Activated CD8-positive, alpha-beta T cell treated with anti-CD3 and anti-CD28 coated beads for 36 hours (primary cell): ENCODE data around the gene CCL7. TPM values are rescaled to one million over a fixed set of nuclear protein-coding genes. Genes with fewer than 3 reads are reported as not detected.
"Not testable (repeated sequence)": the region's sequence is repeated elsewhere in the genome, so short reads cannot be mapped to it uniquely, and the experiment has no call there.

ENCODE experiments used
- ATAC-seq: fragments of 200-7000 bp; cut with Tn5 transposase; one replicate; pipeline ENCODE4 v1.10.0; 2021; ENCODE audit warnings: mild to moderate bottlenecking, moderate library complexity
- CTCF ChIA-PET: fragments of 350-600 bp; sonication (Branson Sonifier 250); formaldehyde crosslinking; loops from one replicate; lab custom pipeline; 2021; ENCODE audit warnings: antibody characterized with exemption; lab: Charles Lee
- POLR2A ChIA-PET: fragments of 350-600 bp; sonication (Branson Sonifier 250); formaldehyde crosslinking; loops from one replicate; lab custom pipeline; 2021; ENCODE audit warnings: antibody characterized with exemption; lab: Charles Lee
- DNase-seq: peaks from one replicate; pipeline ENCODE4 v3.0.0-alpha.2; 2020
- H3K27ac Mint-ChIP-seq: one replicate; pipeline ENCODE4 v1.8.0; 2021; ENCODE audit warnings: mild to moderate bottlenecking, mixed read lengths
- H3K27me3 Mint-ChIP-seq: one replicate; pipeline ENCODE4 v1.8.0; 2021; ENCODE audit warnings: mixed read lengths
- H3K36me3 Mint-ChIP-seq: one replicate; pipeline ENCODE4 v1.8.0; 2021; ENCODE audit warnings: low read depth, mixed read lengths
- H3K4me1 Mint-ChIP-seq: one replicate; pipeline ENCODE4 v1.8.0; 2021; ENCODE audit warnings: low read depth, mixed read lengths
- H3K4me3 Mint-ChIP-seq: one replicate; pipeline ENCODE4 v1.8.0; 2021; ENCODE audit warnings: mild to moderate bottlenecking, moderate library complexity, mixed read lengths
- H3K9me3 Mint-ChIP-seq: one replicate; pipeline ENCODE4 v1.8.0; 2021; ENCODE audit warnings: mixed read lengths
- CTCF ChIP-seq: fragments of 200-600 bp; IDR thresholded peaks from one replicate; pipeline ENCODE4 v1.8.0; 2022; ENCODE audit warnings: antibody characterized with exemption, mild to moderate bottlenecking
- intact Hi-C: fragments of 100-400 bp; cut with micrococcal nuclease; formaldehyde crosslinking; loops from one replicate; pipeline ENCODE4 v1.10.0; 2022
- total RNA-seq, 2 experiments: library from RNA; stranded (reverse); gene quantifications; one replicate each; pipeline ENCODE4 v1.2.3, GENCODE V29; 2021

The CCL7 gene
- total RNA-seq, 2 experiments from 2014 or later = not detected

- H3K4me1 Mint-ChIP-seq = no peaks in the 10 kb centered on the region
- ChIA-PET POLR2A (no interaction called here), CTCF (interaction anchor here (1.2 kb wide), 1 partner anchor 9 kb away, joined by 3 read pairs; no protein-coding TSS in a partner anchor)
- H3K36me3 Mint-ChIP-seq = no peaks in the 10 kb centered on the region
- H3K27ac Mint-ChIP-seq = no peak overlapping the region
- DNase-seq = no peak
- peaks cover 22% of the 10 kb centered on the region for H3K27me3 Mint-ChIP-seq
- H3K9me3 Mint-ChIP-seq = peaks cover 5% of the 10 kb centered on the region
- no peak for TF ChIP-seq CTCF
- ATAC-seq = no peak
- intact Hi-C loops = no loop called here
- no peak overlapping the region for H3K4me3 Mint-ChIP-seq
Observed at GRCh38 chr17:34226011-34226743, 43.8 kb upstream of the CCL7 start.

GRCh38 chr17:34226744-34227034 lies 43.3 kb upstream of the CCL7 start:
- no peaks in the 10 kb centered on the region for H3K36me3 Mint-ChIP-seq
- no peak for TF ChIP-seq CTCF
- H3K4me3 Mint-ChIP-seq = no peak overlapping the region
- H3K9me3 Mint-ChIP-seq = peaks cover 5% of the 10 kb centered on the region
- H3K4me1 Mint-ChIP-seq = no peaks in the 10 kb centered on the region
- H3K27me3 Mint-ChIP-seq = peaks cover 25% of the 10 kb centered on the region
- ATAC-seq (no peak), DNase-seq (no peak)
- ChIA-PET POLR2A (no interaction called here), CTCF (interaction anchor here (1.2 kb wide), 1 partner anchor 8 kb away, joined by 3 read pairs; no protein-coding TSS in a partner anchor)
- intact Hi-C loops = no loop called here
- H3K27ac Mint-ChIP-seq = no peak overlapping the region

- H3K36me3 Mint-ChIP-seq, H3K9me3 Mint-ChIP-seq, POLR2A ChIA-PET, H3K27ac Mint-ChIP-seq, H3K4me3 Mint-ChIP-seq, DNase-seq, intact Hi-C loops, CTCF ChIA-PET, ATAC-seq, H3K4me1 Mint-ChIP-seq: not testable (repeated sequence)
- peaks cover 25% of the 10 kb centered on the region for H3K27me3 Mint-ChIP-seq
Observed at GRCh38 chr17:34227293-34227692, 42.7 kb upstream of the CCL7 start.

DNA sequence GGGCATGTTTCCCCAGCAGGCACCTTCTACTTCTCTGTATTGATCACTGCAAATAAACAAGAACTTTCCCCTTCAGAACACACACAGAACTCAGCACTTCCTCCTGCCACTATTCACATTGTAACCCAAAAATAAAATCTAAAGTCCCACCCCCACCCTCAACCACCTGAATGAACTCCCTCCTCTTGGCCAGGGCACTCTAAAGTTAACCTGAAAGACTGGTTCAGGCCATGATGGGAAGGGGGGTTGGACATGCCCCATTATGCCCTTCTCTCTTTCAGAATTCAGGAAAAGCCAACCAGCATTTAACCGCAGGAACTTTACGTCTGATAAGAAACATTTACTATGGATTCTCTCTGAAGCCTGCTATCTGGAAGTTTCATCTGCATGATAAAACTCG lies 42.3 kb upstream of the CCL7 start:
- POLR2A ChIA-PET = no interaction called here
- CTCF ChIA-PET = no interaction called here

GRCh38 chr17:34228781-34229180 lies 41.2 kb upstream of the CCL7 start:
- no peak for DNase-seq

More for the DNA sequence above, 42.3 kb upstream of the CCL7 start:
- H3K4me3 Mint-ChIP-seq = no peak overlapping the region
- ATAC-seq = no peak
- TF ChIP-seq CTCF = no peak
- H3K36me3 Mint-ChIP-seq = no peaks in the 10 kb centered on the region
- no peak overlapping the region for H3K27ac Mint-ChIP-seq
- H3K27me3 Mint-ChIP-seq = peaks cover 28% of the 10 kb centered on the region
- DNase-seq = no peak
- intact Hi-C loops = no loop called here
- H3K4me1 Mint-ChIP-seq = no peaks in the 10 kb centered on the region
- peaks cover 5% of the 10 kb centered on the region for H3K9me3 Mint-ChIP-seq

More at GRCh38 chr17:34228781-34229180, 41.2 kb upstream of the CCL7 start:
- no peak for TF ChIP-seq CTCF
- no peak for ATAC-seq
- peaks cover 5% of the 10 kb centered on the region for H3K9me3 Mint-ChIP-seq
- peaks cover 26% of the 10 kb centered on the region for H3K27me3 Mint-ChIP-seq
- no peak overlapping the region for H3K27ac Mint-ChIP-seq
- intact Hi-C loops = no loop called here
- no peaks in the 10 kb centered on the region for H3K4me1 Mint-ChIP-seq
- H3K36me3 Mint-ChIP-seq = no peaks in the 10 kb centered on the region
- no peak overlapping the region for H3K4me3 Mint-ChIP-seq
- ChIA-PET POLR2A (no interaction called here), CTCF (no interaction called here)
